Sigmoid colon (tissue), 4 donors: ENCODE measurements around the gene GGT6.
"Not testable (repeated sequence)": the region's sequence is repeated elsewhere in the genome, so short reads cannot be mapped to it uniquely, and the experiment has no call there.

Experiments
- EP300 ChIP-seq, 4 donors: sonication (generic); formaldehyde crosslinking; IDR thresholded peaks; one replicate each; pipeline ENCODE4 v1.6.1; 2017; ENCODE audit warnings: antibody characterized with exemption in 4 of 4
- POLR2A ChIP-seq, 2 donors: fragments of 450-650 bp; IDR thresholded peaks; one replicate each; pipeline ENCODE4 v1.6.1; 2016; ENCODE audit warnings: antibody characterized with exemption in 2 of 2, mild to moderate bottlenecking in 2 of 2, moderate library complexity in 2 of 2
- POLR2AphosphoS5 ChIP-seq, 4 donors: sonication (generic); formaldehyde crosslinking; IDR thresholded peaks; one replicate each; pipeline ENCODE4 v1.6.1; 2017; ENCODE audit warnings: antibody characterized with exemption in 4 of 4
- TF ChIP-seq, protein P1 (sequence below), 4 experiments: fragments of 450-650 bp in 3 of 4; fragments of 200-600 bp in 1 of 4; IDR thresholded peaks; one replicate each; pipeline ENCODE4 v1.5.1; 2016 to 2019; ENCODE audit warnings: antibody characterized with exemption in 4 of 4, mild to moderate bottlenecking in 3 of 4, moderate library complexity in 2 of 4

DNA sequence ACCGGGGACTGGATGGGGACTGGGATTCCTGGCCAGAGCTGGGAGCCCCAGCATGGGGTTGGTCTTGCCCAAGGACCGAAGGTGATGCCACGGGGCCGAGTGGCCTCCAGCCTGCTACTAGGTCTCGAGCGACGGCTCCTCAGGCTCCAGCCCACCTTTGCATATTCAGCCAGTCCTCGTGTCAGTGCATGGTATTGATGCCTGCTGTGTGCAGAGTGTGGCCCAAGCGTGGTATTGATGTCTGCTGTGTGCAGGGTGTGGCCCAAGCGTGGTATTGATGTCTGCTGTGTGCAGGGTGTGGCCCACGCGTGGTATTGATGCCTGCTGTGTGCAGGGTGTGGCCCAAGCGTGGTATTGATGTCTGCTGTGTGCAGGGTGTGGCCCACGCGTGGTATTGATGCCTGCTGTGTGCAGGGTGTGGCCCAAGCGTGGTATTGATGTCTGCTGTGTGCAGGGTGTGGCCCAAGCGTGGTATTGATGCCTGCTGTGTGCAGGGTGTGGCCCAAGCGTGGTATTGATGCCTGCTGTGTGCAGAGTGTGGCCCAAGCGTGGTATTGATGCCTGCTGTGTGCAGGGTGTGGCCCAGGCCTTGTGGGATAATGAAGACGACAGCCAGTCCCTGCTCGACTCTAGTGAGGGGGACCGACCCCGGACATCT lies 35.4 kb upstream of the GGT6 start:
- TF ChIP-seq, protein P1, sequence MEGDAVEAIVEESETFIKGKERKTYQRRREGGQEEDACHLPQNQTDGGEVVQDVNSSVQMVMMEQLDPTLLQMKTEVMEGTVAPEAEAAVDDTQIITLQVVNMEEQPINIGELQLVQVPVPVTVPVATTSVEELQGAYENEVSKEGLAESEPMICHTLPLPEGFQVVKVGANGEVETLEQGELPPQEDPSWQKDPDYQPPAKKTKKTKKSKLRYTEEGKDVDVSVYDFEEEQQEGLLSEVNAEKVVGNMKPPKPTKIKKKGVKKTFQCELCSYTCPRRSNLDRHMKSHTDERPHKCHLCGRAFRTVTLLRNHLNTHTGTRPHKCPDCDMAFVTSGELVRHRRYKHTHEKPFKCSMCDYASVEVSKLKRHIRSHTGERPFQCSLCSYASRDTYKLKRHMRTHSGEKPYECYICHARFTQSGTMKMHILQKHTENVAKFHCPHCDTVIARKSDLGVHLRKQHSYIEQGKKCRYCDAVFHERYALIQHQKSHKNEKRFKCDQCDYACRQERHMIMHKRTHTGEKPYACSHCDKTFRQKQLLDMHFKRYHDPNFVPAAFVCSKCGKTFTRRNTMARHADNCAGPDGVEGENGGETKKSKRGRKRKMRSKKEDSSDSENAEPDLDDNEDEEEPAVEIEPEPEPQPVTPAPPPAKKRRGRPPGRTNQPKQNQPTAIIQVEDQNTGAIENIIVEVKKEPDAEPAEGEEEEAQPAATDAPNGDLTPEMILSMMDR (IDR thresholded peaks at IDR 0.05) = not testable (repeated sequence)
- not testable (repeated sequence) for TF ChIP-seq POLR2AphosphoS5, POLR2A, EP300 (IDR thresholded peaks at IDR 0.05)
